ENCODE results near the gene TMEM117. TPM values are rescaled to one million over a fixed set of nuclear protein-coding genes. Genes with fewer than 3 reads are reported as not detected.

Gene TMEM117
- polyA plus RNA-seq, 1 donor: 8.5 TPM

DNA sequence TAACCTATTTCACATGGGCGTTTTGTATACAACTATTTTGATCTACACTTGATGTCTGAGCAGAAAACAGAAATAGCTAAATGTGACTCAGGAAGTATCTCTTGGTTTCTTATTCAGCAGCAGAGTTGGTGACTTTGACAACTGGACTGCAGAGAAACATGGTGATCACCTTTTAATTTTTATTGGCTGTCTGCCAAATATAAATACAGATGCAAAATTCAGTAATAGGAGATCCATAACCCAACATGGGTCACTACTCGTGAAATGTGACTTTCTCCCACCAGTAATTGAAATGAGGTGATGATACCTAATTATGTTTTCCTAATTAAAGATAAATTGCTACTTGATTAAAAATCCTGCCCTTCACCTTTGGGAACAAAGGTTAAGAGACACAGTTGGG, 553.2 kb downstream of the TMEM117 start:
- no peak for DNase-seq

DNA sequence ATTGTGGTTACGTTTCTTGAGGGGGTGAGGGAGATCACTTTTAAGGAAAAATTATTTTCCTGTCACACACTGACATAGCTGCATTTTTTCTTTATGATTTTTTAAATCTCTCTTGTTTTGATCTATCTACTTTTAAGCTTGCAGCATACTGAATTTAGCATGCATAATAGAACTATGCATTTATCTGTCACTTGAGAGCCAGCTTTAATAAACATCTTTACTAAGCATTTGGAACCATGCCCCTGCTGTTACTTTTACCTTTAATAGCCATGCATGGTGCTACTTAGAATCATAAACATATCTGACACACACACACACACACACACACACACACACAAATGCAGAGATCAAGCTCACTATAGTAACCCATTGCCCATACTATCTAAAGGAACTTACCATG, 554.0 kb downstream of the TMEM117 start:
- no peak for DNase-seq

DNA sequence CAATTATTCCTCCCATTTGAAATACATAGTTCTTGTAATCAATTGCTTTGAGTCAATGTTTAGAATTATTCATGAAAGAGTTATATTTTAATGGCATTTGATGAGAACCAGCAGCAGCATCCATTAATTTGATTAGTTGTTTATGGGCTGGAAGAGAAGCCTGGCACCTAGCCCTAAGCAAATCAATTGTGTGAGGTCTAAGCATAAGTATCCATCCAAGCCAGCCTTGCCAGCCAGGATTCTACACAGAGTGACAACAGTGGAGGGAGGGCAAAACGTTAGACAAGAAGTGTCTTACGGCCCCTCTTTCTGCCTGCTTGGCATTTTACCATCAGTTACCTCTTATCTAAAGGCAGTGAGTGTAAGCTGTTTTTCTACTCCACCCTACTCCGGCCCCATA, 561.8 kb downstream of the TMEM117 start:
- DNase-seq: no peak

DNA sequence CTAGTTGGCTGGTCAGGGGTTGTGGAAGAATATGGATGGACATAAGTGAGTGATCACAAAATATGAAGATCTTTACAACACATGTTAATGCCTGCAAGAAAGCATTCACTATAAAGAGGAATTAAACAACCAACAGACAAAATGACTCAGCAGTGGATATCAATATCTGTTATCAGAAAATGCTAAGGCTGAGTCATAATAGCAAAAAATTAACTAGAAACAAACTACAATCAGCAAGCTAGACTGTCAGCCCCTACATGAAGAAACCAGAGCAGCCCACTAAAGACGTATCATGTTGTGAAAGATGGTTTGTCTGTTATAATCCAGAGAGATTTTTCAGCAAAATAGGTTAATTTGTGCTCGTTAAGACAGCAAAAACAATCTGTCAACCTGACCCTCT, 567.3 kb downstream of the TMEM117 start:
- DNase-seq: no peak

DNA sequence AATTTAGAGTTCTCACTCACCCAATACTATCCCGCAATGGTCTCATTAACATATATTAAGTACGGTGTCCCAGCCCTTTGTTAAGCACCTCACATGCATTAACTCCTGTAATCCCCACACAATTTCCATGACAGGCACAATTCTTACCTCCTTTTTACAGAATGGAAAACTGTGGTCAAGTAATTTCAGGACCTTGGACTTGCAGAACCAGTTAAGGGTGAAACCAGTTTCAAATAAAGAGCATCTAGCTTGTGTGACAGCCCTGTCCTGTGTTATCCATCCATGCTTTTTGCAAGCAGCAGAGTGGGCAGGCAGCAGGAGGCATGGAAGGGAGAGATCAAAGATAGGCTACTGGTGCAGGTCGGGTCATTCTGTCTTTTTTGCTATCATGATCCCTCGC, 569.4 kb downstream of the TMEM117 start:
- DNase-seq: no peak

DNA sequence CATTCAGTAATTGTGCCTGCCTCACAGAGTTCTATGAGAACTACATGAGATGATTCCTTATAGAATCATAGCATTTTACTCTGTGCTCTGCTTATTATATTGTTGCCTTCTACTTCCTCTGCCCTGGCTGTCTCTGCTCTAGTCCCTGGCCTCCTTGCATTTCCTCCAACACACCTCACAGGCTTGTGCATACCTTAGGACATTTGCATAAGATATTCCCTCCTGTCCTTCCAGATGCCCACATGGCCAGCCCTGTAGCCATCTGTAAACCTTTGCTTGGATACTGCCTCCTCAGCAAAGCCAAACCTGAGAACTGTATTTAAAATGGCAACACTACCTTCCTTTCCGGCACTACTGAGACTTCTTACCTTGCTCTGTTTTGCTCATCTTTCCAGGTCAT, 586.7 kb downstream of the TMEM117 start:
- DNase-seq: no peak

DNA sequence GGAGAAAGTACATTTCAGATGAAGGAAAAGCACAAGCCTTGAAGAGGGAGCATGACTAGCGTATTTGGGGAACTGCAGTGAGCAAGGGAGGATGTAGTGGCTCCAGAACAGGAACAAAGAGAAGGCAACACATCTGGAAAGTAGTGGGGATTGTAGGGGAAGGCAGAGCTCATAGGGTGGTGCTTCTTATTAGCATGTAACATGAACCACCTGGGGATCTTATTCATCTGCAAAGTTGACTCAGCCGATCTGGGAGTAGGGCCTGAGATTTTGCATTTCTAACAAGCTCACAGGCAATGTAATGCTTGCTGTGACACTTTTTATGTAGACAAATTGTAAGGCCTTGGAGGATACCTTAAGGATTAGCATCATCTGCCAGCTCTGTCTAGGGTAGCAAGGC, 592.9 kb downstream of the TMEM117 start:
- DNase-seq: no peak

DNA sequence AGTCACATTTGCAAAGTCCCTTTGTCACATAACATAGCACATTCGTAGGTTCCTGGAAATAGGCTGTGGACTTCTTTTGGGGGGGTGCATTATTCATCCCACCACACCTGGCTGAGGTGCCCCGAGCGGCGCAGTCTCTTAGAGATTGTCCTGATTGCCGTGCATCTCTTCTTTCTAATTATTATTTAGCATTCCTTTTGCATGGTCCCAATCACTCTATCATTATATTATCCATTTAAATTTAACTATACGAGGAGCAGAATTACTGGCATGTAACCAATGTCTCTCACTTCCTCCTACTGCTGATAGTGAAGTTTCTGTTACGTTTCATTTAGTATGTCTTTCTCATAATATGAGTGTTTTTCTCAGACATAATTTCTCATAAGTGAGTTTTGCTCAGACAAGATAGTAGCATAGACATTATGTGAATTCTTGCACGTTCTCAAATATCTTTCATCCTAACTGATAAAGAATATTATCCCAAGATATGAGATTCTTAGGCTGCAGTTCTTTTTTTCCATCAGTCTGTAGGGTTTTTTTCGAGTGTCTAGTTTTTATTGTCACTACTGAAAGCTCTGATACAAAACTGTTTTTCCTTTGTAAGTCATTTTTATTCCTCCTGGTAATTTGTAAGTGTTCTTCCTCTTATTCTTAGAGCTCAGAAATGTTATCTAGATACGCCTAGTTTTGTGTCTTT, 595.9 kb downstream of the TMEM117 start:
- DNase-seq: no peak

DNA sequence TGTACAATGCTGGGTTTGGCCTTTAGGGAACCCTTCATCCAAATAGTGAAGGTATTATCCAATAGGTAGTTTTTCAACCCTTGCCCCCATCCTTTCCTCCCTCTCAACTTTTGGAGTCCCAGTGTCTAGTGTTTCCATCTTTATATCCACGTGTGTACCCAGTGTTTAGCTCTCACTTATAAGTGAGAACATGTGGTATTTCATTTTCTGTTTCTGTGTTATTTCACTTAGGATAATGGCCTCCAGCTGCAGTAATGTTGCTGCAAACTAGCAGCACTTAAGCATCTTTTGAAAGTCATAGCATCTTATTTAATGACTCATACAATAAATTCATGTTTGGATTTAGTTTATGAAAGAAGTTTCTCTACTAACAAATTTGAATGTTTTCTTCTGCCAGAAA, 597.8 kb downstream of the TMEM117 start:
- DNase-seq: no peak

DNA sequence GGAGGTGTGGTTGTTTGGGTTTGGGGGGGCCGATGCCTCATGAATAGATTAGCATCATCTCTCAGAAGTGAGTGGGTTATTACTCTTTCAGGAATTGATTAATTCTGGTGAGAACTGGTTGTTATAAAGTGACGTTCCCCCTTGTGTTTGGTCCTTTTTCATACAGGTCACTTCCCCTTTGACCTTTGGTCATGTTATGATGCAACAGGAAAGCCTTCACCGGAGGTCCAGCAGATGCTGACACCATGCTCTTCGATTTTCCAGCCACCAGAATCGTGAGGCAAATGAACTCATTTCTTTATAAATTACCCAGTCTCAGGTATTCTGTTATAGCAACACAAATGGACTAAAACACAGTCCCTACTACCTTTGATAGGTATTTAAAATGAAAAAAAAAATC, 600.9 kb downstream of the TMEM117 start:
- DNase-seq: no peak

Other genes with a start within 250 kb of the TMEM117 start
- 7.5 TPM for gene PUS7L, start 77.3 kb upstream of the TMEM117 start, polyA plus RNA-seq (ENCODE audit: insufficient read length)
- gene IRAK4, start 77.1 kb upstream of the TMEM117 start, polyA plus RNA-seq (ENCODE audit: insufficient read length): 8.8 TPM
- gene TWF1, start 29.8 kb upstream of the TMEM117 start, polyA plus RNA-seq (ENCODE audit: insufficient read length): 25.1 TPM